Tibial nerve (tissue), 4 donors: ENCODE measurements around the gene ARHGEF16.

Experiments used
- EP300 ChIP-seq, 2 donors: sonication (generic); formaldehyde crosslinking; IDR thresholded peaks; one replicate each; pipeline ENCODE4 v1.6.1; 2017; ENCODE audit warnings: antibody characterized with exemption in 2 of 2, mild to moderate bottlenecking in 1 of 2
- TF ChIP-seq, protein P1 (sequence below), 5 experiments: fragments of 200-600 bp in 3 of 5; fragments of 450-650 bp in 2 of 5; sonication (generic) in 3 of 5; IDR thresholded peaks; one replicate each; pipeline ENCODE4 v1.5.1; 2016 to 2019; ENCODE audit warnings: antibody characterized with exemption in 5 of 5, mild to moderate bottlenecking in 3 of 5, moderate library complexity in 2 of 5

DNA sequence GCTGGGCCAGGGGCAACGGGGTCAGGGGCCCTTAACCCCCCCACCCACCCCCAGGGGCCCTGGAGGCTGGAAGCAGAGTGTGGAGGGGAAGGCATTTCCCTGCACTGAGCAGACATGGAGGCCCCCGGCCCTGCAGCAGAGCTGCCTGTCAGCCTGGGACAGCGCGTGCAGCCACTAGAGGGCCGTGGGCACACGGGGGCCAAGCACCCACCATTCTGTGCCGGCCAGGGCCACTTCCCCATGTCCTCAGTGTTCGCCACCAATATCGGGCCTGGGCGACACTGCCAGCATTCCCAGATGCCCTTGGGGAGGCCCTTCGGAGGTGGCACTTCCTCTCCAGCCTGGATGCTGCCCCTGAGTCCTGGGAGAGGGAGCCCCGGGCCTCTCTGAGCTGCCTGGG is 23.2 kb upstream of the ARHGEF16 start:
- no peak for TF ChIP-seq EP300 (IDR thresholded peaks at IDR 0.05)
- TF ChIP-seq, protein P1, sequence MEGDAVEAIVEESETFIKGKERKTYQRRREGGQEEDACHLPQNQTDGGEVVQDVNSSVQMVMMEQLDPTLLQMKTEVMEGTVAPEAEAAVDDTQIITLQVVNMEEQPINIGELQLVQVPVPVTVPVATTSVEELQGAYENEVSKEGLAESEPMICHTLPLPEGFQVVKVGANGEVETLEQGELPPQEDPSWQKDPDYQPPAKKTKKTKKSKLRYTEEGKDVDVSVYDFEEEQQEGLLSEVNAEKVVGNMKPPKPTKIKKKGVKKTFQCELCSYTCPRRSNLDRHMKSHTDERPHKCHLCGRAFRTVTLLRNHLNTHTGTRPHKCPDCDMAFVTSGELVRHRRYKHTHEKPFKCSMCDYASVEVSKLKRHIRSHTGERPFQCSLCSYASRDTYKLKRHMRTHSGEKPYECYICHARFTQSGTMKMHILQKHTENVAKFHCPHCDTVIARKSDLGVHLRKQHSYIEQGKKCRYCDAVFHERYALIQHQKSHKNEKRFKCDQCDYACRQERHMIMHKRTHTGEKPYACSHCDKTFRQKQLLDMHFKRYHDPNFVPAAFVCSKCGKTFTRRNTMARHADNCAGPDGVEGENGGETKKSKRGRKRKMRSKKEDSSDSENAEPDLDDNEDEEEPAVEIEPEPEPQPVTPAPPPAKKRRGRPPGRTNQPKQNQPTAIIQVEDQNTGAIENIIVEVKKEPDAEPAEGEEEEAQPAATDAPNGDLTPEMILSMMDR (IDR thresholded peaks at IDR 0.05): peak in 1 of 5 experiments; percentile 18
